ENCODE data around the gene OR51B2. TPM values are rescaled to one million over a fixed set of nuclear protein-coding genes. Genes with fewer than 3 reads are reported as not detected.
"Not testable (repeated sequence)": the region's sequence is repeated elsewhere in the genome, so short reads cannot be mapped to it uniquely, and the experiment has no call there.

Gene OR51B2
- total and polyA plus RNA-seq, 8 donors: 0.23 TPM; not detected in 7

- H3K4me1 ChIP-seq: no peaks in the 10 kb centered on the region
- intact Hi-C loops (cut with DNase I): no loop called here
- no peaks in the 10 kb centered on the region for H3K9me3 ChIP-seq
- H3K27ac ChIP-seq: no peak overlapping the region
- ATAC-seq (no peak), DNase-seq (no peak)
- H3K27me3 ChIP-seq: no peaks in the 10 kb centered on the region
- H3K4me3 ChIP-seq: no peak overlapping the region
- no peaks in the 10 kb centered on the region for H3K36me3 ChIP-seq
- no peak for TF ChIP-seq CTCF (IDR thresholded peaks at IDR 0.05)
Observed at GRCh38 chr11:5336331-5336730, 12.2 kb upstream of the OR51B2 start.

- no peaks in the 10 kb centered on the region for H3K36me3 ChIP-seq
- H3K4me1 ChIP-seq: no peaks in the 10 kb centered on the region
- no peaks in the 10 kb centered on the region for H3K9me3 ChIP-seq
- no peak overlapping the region for H3K4me3 ChIP-seq
- DNase-seq (no peak), ATAC-seq (no peak)
- no peak overlapping the region for H3K27ac ChIP-seq
- H3K27me3 ChIP-seq: no peaks in the 10 kb centered on the region
- TF ChIP-seq CTCF (IDR thresholded peaks at IDR 0.05): no peak
- intact Hi-C loops (cut with DNase I): no loop called here
Observed at GRCh38 chr11:5335170-5335569, 11.1 kb upstream of the OR51B2 start.

GRCh38 chr11:5317292-5317691, 6.8 kb downstream of the OR51B2 start:
- Histone ChIP-seq H3K4me1 (no peaks in the 10 kb centered on the region), H3K36me3 (no peaks in the 10 kb centered on the region), H3K4me3 (no peak overlapping the region), H3K27ac (no peak overlapping the region), H3K9me3 (peaks cover 0 to 1% of the 10 kb centered on the region in 2 donors), H3K27me3 (no peaks in the 10 kb centered on the region)
- ATAC-seq: no peak
- no peak for DNase-seq
- no peak for TF ChIP-seq CTCF (IDR thresholded peaks at IDR 0.05)
- intact Hi-C loops (cut with DNase I): no loop called here

- H3K27me3 ChIP-seq; H3K9me3 ChIP-seq; H3K27ac ChIP-seq; DNase-seq; H3K36me3 ChIP-seq; intact Hi-C loops (cut with DNase I); ATAC-seq; H3K4me3 ChIP-seq; H3K4me1 ChIP-seq: not testable (repeated sequence)
Observed at GRCh38 chr11:5313326-5314023, 10.6 kb downstream of the OR51B2 start.

GRCh38 chr11:5310423-5310822, 13.7 kb downstream of the OR51B2 start:
- DNase-seq: no peak
- no peaks in the 10 kb centered on the region for H3K27me3 ChIP-seq
- H3K4me3 ChIP-seq: no peak overlapping the region
- ATAC-seq: no peak
- H3K9me3 ChIP-seq: peaks cover 0 to 1% of the 10 kb centered on the region in 2 donors
- no peak overlapping the region for H3K27ac ChIP-seq
- TF ChIP-seq CTCF (IDR thresholded peaks at IDR 0.05): no peak
- H3K4me1 ChIP-seq: no peaks in the 10 kb centered on the region
- H3K36me3 ChIP-seq: no peaks in the 10 kb centered on the region
- intact Hi-C loops (cut with DNase I): no loop called here
